HG02943 (cell line): ENCODE results near the gene POLR1G.
"Not testable (repeated sequence)": the region's sequence is repeated elsewhere in the genome, so short reads cannot be mapped to it uniquely, and the experiment has no call there.

ENCODE experiments used
- ATAC-seq: cut with Tn5 transposase; IDR thresholded peaks from one replicate; pipeline ENCODE4 v1.9.1; 2021; ENCODE audit warnings: mild to moderate bottlenecking, low read depth, moderate library complexity; ENCODE audit not compliant: unreplicated experiment

The POLR1G gene

GRCh38 chr19:45419895-45420294, 13.5 kb downstream of the POLR1G start:
- ATAC-seq: no peak

DNA sequence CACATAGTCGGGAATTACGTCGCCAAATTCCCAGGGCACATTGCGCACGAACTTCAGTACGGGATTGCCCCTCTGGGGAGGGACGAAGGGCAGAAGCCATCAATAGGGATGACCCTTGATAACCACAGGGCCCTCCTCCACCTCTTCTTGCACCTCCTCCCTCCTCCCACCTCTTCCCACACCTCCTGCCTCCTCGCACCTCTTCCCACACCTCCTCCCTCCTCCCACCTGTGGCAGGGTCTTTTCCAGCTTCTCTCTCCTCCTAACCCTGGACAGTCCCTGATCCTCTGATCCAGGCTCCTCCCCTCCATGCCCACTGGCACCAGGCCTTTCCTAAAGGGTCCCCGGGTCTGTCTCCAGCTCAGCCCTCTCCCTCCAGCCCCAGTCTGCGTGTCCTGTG, 13.9 kb downstream of the POLR1G start:
- ATAC-seq: no peak

DNA sequence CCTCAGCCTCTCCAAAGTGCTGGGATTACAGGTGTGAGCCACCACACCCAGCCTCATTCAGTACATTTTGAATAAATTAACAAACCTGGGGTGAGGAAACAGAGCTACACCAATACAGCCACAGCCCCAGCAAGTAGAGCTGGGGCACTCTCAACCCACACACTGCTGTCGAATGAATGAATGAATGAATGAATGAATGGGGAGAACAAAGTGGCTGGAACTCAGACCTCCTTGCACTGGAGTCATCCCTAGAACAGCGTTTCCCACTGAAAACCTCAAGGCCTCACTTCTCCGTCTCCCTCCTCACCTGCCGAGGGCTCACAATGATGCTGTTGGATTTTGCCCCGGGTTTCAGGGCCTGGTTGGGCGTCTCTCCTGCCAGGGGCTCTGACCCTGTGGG, 14.4 kb downstream of the POLR1G start:
- no peak for ATAC-seq

DNA sequence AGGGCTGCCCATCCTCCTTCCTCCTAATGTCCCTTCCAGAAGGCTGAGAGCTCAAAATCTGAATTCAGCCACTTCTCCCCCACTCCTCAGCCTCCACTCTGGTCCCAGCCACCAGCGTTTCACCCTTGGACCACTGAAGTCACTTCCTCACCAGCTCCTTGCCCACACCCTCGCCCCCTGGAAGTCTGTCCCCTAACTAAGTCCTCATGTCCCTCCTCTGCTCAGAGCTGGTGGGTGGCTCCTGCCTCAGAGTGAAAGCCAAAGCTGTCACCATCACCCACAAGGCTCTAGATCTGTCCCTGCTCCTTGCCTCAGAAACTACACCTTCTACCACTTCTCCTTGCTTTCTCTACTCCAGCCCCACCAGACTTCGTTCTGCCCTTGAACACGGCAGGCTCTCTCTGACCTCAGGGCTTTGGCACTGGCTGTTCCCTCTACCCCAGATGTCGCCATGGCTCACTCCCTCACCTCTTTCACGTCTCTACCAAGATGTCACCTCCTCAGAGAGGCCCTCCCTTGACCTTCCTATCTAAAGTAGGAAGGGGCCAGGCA, 15.6 kb downstream of the POLR1G start:
- ATAC-seq: no peak

DNA sequence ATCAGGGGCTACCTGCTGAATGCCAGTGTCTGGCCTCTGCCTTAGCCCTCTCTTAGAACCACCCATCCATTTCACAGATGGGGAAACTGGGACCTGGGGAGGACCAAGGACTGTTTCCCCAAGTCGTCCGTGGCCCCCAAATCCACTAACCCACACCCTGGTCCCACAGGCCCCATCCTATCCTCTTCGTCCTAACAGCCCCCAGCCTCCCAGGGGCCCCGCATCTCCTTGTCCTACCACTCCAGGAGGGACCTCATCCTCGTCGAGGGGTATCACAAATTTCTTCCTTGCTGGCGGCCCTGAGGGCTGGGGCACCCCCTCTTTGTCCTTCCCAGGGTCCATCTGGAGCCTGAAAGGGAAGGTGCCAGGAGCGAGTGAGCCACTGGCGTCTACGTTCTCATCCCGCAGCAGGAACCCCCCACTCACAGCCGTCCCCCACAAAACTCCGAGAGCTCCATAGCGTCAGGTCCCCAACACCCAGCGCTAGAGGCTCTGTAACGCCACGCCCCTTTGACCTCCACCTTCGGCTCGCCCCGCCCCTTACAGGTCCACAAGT, 16.7 kb downstream of the POLR1G start:
- no peak for ATAC-seq

DNA sequence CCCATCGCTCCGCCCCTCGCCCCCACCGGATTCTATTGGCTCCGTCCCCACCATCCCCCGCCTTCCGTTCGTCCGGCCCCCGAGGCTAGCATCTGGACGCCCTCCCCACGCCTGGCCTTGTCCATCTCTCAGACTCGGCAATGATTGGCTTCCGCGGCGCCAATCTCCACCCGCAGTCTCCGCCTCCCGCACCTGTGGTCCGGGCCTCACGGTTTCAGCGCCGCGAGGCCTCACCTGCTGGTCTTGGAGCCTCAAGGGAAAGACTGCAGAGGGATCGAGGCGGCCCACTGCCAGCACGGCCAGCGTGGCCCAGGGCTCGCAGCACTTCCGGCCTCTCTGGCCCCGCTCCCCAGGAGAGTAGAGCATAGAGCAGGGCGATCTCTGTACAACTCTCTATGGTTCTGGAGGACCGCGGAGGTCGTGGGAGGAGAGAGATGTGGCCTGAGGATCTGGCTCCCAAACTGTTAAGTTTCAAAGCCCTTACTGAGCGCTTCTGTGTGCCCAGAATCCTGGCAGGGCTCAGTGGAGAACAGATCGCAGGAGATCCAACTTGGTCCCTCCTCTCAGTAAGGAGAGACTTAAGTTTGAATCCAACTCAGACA, 17.2 kb downstream of the POLR1G start, which contains the start of gene ERCC1:
ERCC1 (minus strand) TSS at position 329 of the 602 bp plus-strand sequence. CDS start 543 bp downstream, outside the sequence.
- ATAC-seq: peak; percentile 58

- ATAC-seq: no peak
Measured at GRCh38 chr19:45424191-45425058, 18.0 kb downstream of the POLR1G start.

GRCh38 chr19:45428384-45429231, 22.2 kb downstream of the POLR1G start:
- ATAC-seq: no peak

GRCh38 chr19:45429896-45430295, 23.5 kb downstream of the POLR1G start:
- ATAC-seq: not testable (repeated sequence)

GRCh38 chr19:45431008-45431407, 24.6 kb downstream of the POLR1G start:
- not testable (repeated sequence) for ATAC-seq

DNA sequence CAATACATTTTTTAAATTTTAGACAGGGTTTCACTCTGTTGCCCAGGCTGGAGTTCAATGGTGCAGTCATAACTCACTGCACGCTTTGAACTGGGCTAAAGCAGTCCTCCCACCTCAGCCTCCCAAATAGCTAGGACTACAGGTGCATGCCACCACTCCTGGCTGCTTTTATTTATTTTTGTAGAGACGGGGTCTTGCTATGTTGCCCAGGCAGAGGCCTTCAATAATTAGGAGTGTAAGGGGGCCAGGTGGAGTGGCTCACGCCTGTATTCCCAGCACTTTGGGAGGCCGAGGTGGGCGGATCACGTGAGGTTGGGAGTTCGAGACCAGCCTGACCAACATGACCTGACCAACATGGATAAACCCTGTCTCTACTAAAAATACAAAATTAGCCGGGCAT, 26.1 kb downstream of the POLR1G start:
- not testable (repeated sequence) for ATAC-seq

DNA sequence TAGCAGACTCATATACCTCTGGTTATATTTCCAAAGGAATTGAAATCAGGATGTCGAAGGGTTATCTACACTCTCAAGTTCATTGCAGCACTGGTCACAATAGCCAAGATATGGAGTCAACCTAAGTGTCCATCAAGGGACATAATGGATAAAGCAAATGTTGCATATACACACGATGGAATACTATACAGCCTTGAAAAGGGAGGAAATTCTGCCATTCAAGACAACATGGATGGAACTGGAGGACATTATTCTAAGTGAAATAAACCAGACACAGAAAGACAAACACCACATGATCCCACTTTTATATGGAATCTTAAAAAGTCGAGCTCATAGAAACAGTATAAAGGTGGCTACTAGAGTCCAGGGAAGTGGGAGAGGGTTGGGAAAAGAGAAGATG, 30.9 kb downstream of the POLR1G start:
- ATAC-seq: no peak

DNA sequence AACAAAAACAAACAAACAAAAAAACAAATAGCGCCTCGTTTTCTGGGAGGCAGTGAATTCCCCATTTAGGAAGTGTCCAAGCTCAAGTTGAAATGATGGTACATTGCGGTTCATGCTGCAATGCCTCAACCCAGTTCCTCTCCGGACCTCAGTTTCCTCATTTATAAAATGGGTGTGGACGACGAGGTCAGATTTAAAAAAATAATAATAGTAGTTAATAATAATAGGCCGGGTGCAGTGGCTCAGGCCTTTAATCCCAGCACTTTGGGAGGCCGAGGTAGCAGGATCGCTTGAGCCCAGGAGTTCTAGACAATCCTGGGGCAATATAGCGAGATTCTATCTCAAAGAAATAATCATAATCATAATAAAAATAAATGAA, 32.7 kb downstream of the POLR1G start:
- no peak for ATAC-seq

DNA sequence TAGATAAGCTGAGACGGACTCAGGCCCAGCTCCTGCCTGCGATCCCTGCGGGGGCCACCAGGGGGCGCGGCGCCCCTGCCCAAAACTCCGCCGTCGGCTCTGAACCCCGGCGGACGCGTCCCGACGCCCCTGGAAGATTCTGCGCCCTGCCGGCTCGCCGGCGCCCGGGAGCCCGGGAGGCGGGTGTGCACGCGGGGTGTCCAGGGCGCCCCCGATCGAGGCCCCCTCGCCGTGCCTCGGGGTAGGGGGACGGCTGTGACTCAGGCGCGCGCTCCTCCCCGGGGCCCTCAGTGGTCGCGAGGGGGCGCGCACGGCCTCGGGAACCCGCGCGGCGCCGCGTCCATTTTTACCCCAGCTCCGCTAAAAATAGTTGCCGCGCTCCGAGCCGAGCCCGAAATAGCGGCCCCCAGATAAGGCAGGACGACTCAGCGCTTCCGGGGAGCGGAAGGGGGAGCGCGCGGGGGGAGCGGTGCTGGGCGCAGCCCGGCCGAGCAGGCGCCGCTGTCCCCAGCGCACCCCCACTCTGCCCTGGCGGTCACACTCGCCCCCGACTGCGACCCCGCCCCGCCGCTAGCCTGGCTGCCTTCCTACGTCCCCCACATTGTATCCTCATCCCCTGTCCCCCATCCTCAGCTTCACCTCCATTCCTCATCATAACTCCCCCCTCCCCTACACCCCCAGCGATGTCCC, 33.3 kb downstream of the POLR1G start:
- ATAC-seq: peak; percentile 48

- ATAC-seq: no peak
Measured at GRCh38 chr19:45440259-45440638, 33.8 kb downstream of the POLR1G start.

GRCh38 chr19:45440873-45441654, 34.6 kb downstream of the POLR1G start:
- ATAC-seq: no peak

DNA sequence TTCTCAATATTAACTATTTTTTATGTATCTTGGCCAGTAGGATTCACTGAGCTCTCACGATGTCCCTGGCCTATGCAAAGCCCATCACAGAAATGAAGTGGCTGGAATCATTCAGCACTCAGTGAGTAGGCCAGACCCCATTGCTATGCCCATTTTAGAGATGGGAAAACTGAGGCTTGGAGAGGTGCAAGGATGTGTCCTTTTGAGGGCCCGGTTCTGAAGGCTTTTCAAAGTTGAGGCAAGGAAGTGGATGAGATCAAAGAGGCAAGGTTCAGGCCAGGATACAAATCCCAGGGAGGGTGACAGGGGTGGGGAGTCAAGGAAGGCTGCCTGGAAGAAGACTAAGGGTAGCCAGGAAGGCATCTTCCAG, 35.9 kb downstream of the POLR1G start:
- ATAC-seq: no peak

DNA sequence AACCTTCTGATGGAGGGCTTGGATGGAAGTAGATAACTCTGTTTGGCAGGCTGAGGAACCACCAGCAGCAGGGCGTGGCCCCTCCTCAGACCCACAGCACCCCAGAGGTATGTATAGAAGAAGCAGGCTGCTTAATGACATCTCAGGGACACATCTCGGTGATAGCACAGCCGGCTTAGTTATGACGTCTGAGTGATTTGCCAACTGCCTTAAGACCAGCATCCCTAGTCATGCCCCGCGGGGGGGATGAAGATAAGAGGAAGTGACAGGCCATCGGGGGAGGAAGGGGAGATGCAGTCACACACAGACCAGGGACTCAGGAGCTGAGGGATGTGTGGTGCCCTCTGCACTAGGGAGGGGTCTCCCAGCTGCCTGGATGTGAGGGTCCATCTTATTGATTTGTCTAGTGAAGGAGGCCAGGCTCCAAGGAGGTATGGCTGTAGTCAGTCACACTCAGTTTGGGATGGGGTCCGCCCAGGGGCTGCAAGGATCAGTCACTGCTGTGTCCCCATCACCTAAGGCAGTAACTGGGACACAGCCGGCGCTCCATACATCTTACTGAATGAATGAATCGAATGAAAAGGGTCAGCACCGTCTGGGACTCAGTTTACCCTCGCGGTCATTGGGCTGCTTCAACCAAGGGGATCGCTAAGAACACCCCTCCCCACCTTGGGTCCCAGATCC, 36.5 kb downstream of the POLR1G start:
- ATAC-seq: no peak
